ENCODE results near the gene INPP4A.

The INPP4A gene

DNA sequence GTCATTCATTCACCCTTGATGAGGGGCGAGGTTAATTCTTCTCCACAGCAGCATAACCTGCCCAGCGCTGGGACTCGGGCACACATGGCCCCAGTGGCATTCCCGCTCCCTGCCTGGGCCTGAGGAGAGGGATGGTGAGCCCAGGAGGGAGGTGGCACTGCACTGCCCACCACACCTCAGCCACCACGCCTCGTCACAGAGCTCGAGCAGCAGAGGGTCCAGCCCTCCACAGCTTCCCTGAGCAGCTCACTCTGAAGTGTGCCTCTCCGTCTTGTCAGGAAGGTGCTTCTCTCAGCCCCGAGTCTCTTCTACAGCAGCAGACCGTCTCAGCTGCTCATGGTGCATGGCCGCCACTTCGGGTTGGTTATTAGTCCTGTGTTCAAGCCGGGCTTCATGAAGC is 128.8 kb downstream of the INPP4A start:
- TF ChIP-seq CTCF (IDR thresholded peaks at IDR 0.05; ENCODE audit: low read depth, low read length): no peak
- DNase-seq (ENCODE audit: extremely low read depth, low read depth): no peak

DNA sequence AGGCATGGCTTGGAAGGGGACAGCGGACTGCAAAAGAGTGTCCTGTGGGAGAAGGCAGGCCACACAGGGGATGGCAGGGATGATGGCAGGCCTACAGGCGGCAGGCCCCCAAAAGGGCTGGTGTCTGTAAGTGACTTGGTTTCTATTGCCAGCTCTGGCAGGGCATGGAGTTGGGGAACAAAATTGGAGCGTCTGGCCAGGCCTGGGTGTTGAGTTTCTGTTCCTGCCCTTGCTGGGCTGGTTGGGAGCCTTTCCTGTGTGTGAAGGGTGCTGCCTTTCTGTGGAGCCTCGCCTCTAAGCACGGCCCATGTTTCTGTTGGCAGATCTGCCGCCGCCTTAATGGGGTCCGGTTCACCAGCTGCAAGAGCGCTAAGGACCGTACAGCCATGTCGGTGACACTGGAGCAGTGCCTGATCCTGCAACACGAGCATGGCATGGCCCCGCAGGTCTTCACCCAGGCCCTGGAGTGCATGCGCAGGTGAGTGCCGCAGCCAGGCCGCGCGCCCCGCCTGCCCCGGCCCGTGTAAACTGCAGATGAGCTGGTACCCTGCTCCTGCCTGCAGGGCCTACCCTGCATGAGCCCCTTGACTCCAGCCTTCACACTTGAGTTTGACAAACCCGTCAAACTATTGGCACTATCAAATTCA is 132.1 kb downstream of the INPP4A start:
- DNase-seq (ENCODE audit: extremely low read depth, low read depth): no peak
- TF ChIP-seq CTCF (IDR thresholded peaks at IDR 0.05; ENCODE audit: low read depth, low read length): no peak

DNA sequence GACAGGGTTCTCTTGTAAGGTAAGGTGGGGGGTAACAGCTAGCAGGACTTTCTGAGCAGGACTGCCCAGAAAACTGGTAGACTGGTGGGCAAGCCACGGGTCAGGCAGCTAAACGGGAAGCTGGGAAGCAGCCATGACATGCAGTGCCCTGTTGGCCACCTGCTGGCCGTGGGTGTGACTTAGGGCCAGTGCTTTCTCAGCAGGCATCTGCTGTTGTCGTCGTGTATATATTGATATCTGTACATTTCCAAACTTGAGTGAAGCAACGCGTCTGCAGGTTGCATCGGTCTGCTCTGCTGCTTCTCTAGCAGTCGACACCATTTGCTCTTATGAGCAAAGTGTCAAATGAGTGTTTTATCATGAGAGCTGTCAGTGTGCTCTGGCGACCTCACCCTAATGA is 132.7 kb downstream of the INPP4A start:
- TF ChIP-seq CTCF (IDR thresholded peaks at IDR 0.05; ENCODE audit: low read depth, low read length): no peak; the same call in none of the 2 replicates
- no peak for DNase-seq (ENCODE audit: extremely low read depth, low read depth)

GRCh38 chr2:98578231-98578630 is 133.6 kb downstream of the INPP4A start:
- no peak for TF ChIP-seq CTCF (IDR thresholded peaks at IDR 0.05; ENCODE audit: low read depth, low read length)
- DNase-seq (ENCODE audit: extremely low read depth, low read depth): no peak

GRCh38 chr2:98579926-98580325 is 135.3 kb downstream of the INPP4A start:
- no peak for TF ChIP-seq CTCF (IDR thresholded peaks at IDR 0.05; ENCODE audit: low read depth, low read length)
- no peak for DNase-seq (ENCODE audit: extremely low read depth, low read depth)

- DNase-seq (ENCODE audit: extremely low read depth, low read depth): no peak
- TF ChIP-seq CTCF (IDR thresholded peaks at IDR 0.05; ENCODE audit: low read depth, low read length): no peak
Observed at GRCh38 chr2:98580656-98581284, 136.1 kb downstream of the INPP4A start.

DNA sequence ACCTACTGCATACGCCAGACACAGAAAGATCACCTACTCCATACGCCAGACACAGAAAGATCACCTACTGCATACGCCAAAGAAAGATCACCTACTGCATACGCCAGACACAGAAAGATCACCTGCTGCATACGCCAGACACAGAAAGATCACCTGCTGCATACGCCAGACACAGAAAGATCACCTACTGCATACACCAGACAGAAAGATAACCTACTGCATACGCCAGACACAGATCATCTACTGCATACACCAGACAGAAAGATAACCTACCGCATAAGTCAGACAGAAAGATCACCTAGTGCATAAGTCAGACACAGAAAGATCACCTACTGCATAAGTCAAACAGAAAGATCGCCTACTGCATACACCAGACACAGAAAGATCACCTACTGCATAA is 137.9 kb downstream of the INPP4A start:
- no peak for DNase-seq (ENCODE audit: extremely low read depth, low read depth)
- no peak for TF ChIP-seq CTCF (IDR thresholded peaks at IDR 0.05; ENCODE audit: low read depth, low read length)

All from AG09319 (cell line).